ENCODE data around the gene IRX3.

DNA sequence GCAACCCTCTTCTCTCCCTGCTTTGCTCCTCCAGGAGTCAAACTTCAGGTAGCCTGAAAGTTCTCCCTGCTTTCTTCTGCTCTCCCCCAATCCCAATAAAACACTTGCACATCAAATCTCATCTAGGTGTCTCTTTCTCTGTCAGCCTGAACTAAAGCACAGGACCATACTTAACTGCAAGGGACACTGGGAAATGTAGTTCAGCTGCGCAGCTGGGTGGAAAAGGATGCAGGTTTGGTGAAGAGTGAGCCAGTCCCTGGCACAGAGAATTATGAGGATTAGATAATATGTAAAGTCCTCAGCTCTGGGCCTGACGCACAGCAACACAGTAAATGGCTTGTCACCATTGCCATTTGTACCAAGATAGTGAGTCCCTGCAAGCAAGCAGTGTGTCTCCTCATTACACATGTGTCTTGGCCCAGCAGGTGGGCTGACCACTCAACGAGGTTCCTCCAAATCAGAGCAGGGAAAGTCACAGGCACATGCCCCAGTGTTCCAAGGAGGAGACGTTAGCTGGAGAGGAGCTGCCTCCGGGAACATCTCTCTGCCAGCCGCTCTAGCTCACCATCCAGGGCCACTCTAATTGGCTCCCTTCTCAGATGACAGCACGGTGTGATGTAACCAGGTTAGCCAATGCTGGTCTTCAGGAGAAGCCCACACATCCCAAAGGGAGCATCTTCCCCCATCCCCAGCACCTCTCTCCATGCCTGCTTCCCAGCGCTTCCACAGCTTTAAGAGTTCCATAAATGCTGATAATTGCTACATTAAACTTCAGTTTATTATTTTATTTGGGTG lies 29.7 kb upstream of the IRX3 start:
- TF ChIP-seq POLR2A (IDR thresholded peaks at IDR 0.05; ENCODE audit: low read depth, low read length) (no peak), POLR2AphosphoS5 (IDR thresholded peaks at IDR 0.05; ENCODE audit: low read depth, low read length) (no peak), TAF1 (IDR thresholded peaks at IDR 0.05; ENCODE audit: borderline replicate concordance, low read depth, low read length) (no peak)
